GM18951 (cell line): ENCODE data around the gene ZNF598.

Source experiments
- POLR2A ChIP-seq: IDR thresholded peaks from 4 replicates; pipeline ENCODE4 v1.6.1; 2011; ENCODE audit warnings: mild to moderate bottlenecking; ENCODE audit not compliant: insufficient read length, insufficient read depth; ENCODE audit errors: extremely low read depth
- in situ Hi-C: fragments of 300-500 bp; cut with MboI; formaldehyde crosslinking; loops from one replicate; pipeline ENCODE4 v1.12.0; 2022; ENCODE audit warnings: low sequenced_read_pairs, mixed read lengths, inconsistent platforms; ENCODE audit not compliant: unreplicated experiment

Gene ZNF598

DNA sequence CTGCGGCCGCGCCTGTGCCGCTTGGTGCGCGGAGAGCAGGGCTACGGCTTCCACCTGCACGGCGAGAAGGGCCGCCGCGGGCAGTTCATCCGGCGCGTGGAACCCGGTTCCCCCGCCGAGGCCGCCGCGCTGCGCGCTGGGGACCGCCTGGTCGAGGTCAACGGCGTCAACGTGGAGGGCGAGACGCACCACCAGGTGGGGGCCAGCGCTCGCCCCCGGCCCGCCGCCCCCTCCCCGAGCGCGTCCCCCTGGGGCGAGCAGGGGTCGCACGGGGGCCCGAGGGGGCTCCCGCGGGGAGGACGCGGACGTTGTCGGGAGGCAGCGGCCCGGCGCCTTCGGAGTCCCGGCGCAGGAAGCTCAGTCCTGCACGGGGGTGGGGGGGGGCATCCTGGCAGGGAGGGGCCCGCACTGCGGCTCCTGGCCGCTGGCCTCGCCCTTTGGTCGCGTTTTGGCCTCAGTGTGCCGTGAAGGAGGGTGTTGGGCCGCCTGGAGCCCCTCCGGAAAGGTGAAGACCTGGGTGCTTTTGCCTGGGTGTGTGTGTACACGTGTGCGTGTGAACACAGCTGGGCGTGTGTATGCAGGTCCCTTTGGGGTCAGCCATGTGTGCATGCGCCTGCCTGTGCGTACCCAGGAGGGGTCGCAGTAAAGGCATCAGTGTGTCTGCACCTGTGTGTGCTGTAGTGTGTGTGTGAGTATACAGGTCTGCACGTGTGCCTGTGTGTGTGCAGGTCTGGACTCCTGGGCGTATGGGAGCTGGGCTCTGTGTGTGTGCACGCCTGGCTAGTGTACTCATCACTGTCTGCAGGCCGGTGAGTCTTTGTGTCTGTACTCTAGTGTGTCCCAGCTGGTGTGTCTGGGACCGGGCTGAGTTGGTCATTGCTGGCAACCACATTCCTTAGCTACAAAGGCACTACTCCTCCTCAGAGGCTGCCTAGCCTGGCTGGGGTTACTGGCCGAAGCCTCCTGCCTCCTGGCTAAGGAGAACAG lies 17.7 kb upstream of the ZNF598 start:
- TF ChIP-seq POLR2A = no peak
- in situ Hi-C loops = no loop called here

- TF ChIP-seq POLR2A = no peak
- in situ Hi-C loops = no loop called here
These were observed 16.9 kb upstream of the ZNF598 start, which contains the start of gene NHERF2 for GRCh38 chr16:2026461-2027023. Gene NHERF2 (plus strand): TSS chr16:2026902. CDS start chr16:2027006, 104 bp downstream.

DNA sequence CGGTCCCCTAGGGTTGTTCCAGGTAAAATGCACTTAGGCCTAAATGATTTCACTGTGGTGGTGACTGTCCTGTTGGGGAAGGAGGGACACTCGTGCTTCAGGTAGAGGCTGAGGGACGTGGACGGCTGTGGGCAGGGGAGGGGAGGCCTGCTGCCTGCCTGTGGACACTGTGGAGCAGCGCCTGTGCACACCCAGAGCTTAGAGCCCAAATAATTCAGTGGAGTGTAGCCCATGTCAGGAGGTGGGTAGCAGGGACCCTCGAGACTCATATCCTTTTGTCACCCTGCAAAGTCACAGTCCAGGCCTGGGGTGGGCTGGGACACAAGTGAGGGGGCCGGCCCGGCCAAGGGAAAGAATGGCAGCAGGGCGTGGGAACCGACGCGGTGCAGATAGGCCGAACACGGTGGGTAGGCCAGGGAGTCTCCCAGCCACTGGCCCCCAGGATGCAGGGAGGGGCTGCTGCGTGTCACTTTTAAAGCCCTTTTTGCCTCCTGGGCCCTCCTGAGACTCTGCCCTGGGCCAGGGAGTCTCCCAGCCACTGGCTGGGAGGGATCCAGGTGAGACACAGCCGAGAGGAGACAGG lies 16.3 kb upstream of the ZNF598 start:
- in situ Hi-C loops = no loop called here
- no peak for TF ChIP-seq POLR2A

DNA sequence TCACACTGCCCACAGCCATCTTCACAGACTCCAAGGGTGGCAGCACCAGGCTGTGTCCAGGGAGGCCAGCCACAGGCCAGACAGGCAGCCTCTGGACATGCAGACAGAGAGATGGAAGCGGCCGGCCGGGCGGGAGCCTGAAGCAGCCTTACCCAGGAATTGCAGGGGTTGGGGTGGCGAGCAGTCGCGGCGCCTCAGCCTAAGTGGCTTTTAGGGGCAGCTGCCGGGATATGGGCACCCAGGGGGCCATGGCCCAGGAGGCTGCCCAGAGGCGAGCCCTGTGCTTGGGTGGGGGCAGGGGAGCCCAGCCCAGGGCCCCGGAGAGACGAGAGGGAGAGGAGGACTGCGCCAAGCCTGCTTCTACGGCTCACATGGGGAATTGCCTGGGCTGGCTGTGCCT lies 15.6 kb upstream of the ZNF598 start:
- in situ Hi-C loops = no loop called here

DNA sequence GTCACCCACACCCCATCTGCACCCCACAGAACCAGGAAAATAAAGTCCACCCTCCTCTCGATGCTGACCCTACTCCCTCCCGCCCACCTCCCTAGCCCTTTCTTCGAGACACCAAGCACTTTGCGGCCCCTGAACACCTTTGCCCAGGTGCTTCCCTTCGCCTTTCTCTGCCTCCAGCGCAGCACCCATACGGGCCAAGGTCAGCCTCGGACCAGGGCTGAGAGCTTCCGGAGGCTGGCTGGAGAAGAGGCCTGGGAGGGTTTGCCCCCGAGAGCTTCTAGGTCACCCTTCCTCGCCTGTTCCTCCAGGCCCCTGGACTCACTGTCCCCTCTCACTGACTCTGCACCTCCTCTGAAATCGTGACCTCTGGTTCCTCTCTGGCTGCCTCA lies 14.4 kb upstream of the ZNF598 start:
- in situ Hi-C loops = loop anchor here (5.0 kb wide), 1 partner anchor 118 kb away; no protein-coding TSS in a partner anchor
- no peak for TF ChIP-seq POLR2A

More for the DNA sequence above, 15.6 kb upstream of the ZNF598 start:
- TF ChIP-seq POLR2A = no peak

GRCh38 chr16:2023092-2024031 lies 13.7 kb upstream of the ZNF598 start:
- peak; percentile 38 for TF ChIP-seq POLR2A
- in situ Hi-C loops = loop anchor here (5.0 kb wide), 1 partner anchor 119 kb away; no protein-coding TSS in a partner anchor

DNA sequence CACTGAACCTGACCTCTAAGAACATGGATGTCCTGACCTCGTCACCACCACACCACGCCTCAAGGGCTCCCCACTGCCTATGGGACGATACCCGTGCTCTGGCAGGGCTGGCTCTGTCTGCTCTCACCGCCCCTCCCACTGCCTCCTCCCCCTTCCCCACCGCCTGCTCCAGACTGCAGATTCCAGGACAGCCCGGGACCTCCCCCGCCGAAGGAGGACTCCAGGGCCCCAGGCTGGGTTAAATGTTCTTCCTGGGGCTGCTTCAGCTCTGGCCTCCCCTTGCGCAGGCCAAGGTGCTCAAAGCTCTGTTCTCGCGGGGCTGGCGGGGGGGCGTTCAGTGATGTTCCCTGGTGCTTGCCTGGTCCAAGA lies 13.1 kb upstream of the ZNF598 start:
- in situ Hi-C loops = loop anchor here (5.0 kb wide), 1 partner anchor 120 kb away; no protein-coding TSS in a partner anchor
- TF ChIP-seq POLR2A = no peak

GRCh38 chr16:2019921-2020831 lies 10.6 kb upstream of the ZNF598 start:
- in situ Hi-C loops = loop anchor here (5.0 kb wide), 1 partner anchor 122 kb away; no protein-coding TSS in a partner anchor
- TF ChIP-seq POLR2A = no peak

DNA sequence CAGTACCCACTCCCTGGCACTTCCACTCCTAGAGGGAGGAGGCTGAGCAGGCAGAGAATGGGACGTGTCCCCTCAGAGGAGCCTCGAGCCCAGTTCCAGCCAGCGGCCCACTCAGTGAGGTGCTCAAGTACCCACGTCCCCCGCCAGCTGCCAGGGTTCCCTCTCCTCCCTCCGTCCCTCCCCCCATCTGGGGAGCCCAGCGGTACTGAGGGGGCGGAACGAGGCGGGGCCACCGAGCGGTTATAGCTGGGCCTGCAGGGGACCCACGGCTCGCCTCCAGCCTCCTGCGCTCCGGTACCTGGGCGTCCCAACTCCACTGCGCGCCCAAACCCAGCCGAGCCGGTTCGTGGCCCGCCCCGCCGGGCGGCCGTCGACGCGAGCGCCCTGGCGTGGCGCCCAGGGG lies 9.9 kb upstream of the ZNF598 start, which contains the start of gene NPW:
NPW (plus strand) TSS at position 268 of the 403 bp plus-strand sequence.
- in situ Hi-C loops = no loop called here
- TF ChIP-seq POLR2A = no peak

GRCh38 chr16:2016407-2016922 lies 6.8 kb upstream of the ZNF598 start:
- in situ Hi-C loops = no loop called here
- TF ChIP-seq POLR2A = no peak

DNA sequence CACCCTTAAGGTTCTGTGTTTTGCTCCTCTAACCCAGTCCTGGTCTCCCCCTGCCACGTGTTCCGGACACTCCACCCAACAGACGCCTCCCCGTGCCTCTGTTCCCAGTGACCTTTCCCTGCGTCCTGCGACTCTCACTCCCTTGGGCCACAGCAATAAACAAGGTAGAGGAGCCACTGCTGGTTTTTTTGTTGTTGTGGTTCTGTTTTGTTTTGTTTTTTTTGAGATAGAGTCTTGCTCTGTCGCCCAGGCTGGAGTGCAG lies 6.3 kb upstream of the ZNF598 start:
- in situ Hi-C loops = no loop called here
- no peak for TF ChIP-seq POLR2A
